HG02884 (cell line): ENCODE measurements around the gene ZBP1.

ENCODE experiments used
- ATAC-seq: cut with Tn5 transposase; IDR thresholded peaks from one replicate; pipeline ENCODE4 v1.9.1; 2021; ENCODE audit warnings: mild to moderate bottlenecking, moderate library complexity; ENCODE audit not compliant: unreplicated experiment

ZBP1 gene

DNA sequence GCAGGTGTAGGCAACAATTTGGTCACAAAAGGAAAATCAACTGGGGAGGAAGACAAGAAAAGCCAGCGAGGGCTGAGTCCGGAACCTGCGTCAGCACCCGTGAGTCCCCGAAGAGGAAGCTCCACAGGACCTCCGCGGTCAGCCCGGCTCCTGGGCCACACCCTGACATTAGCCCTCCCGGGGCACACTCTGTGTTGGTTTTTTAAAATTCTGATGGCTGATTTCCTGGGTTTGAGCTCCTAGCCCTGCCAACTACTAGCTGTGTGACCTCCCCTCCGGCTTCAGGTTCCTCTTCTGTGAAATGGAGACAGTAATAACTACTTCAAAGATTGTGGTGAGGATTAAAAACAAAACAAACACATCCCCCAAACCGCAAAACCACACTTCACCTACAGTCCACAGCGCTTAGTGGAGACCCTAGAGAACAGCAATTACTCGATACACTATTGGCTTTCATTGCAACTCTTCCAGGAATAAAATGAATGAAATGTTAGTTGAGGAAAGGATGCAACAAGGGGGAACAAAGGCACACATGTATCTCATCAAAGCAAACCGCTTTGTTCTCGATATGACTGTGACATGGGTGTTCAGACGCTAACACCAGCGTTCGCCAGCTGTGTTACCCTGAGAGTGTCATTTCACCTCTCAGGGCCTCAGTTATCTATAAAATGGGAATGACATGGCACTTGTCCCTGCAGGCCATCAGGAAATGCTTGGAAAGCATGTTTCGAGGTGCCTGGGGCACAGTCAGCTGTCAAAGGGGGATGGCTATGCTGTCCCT lies 985 bp downstream of the ZBP1 start:
- ATAC-seq, result peak; percentile 59

DNA sequence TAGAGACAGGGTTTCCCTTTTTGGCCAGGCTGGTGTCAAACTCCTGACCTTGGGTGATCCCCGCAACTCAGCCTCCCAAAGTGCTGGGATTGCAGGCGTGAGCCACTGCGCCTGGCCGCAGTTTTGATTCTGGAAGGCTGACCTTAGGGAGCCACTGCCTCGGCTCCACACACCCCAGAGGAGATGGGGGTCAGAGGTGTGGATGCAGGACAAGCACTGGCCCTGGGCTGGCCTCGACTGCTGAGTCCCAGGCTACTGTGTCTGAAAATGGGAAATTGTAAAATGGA lies 1.5 kb downstream of the ZBP1 start:
- ATAC-seq, result no peak

DNA sequence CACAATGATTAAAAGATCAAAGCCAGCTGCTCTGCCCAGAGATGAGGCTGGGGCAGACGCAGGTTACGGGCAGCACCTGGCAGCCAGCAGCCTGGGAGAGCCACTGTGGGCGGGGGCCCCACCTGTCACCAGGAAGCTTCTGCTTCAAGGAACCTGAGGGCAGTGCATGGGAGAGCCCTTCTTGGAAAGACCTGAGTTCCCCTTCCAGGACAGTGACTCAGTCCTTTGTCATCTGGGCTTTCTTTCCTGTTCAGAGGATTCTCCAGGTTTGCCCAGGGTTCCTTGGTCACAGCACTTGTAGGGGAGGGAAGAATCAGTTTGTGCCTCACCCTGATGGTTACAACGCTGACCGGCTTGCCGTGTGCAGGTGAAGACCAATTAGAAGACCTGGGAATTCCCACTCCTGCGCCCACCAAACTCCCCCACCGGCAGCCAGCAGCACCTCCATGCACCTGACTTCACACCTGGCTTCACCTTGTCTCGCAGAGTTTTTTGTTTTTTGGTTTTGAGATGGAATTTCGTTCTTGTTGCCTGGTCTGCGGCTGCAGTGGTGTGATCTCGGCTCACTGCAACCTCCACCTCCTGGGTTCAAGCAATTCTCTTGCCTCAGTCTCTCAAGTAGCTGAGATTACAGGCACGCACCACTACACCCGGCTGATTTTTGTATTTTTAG lies 2.0 kb downstream of the ZBP1 start:
- no peak for ATAC-seq

DNA sequence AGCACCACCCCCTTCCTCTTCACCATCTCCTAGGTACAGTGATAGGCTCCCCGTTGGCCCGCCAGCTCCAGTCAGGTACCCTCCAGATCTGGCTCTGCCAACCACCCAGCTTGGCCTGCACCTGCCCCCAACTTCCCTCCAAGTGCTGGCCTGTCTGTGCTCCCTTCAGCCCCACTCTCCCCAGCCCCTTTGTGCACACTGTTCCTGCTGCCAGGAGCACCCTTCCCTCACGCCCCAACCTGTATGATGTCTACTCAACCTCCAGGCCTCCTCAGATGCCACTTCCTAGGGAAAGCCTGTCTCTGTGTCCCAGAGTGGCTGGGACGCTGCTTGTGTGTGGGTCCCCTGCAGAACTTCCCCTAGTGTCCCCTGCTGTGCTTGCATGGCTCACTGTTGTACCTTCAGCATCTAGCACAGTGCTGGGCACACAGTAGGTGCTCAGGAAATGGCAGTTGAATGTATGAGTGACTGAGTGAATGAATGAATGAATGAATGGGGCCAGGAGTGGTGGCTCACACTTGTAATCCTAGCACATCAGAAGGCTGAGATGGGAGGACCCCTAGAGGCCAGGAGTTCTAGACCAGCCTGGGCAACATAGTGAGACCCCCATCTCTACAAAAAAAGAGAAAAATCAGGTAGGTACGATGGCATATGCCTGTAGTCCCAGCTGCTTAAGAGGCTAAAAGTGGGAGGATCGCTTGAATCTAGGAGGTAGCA lies 3.0 kb downstream of the ZBP1 start:
- no peak for ATAC-seq

DNA sequence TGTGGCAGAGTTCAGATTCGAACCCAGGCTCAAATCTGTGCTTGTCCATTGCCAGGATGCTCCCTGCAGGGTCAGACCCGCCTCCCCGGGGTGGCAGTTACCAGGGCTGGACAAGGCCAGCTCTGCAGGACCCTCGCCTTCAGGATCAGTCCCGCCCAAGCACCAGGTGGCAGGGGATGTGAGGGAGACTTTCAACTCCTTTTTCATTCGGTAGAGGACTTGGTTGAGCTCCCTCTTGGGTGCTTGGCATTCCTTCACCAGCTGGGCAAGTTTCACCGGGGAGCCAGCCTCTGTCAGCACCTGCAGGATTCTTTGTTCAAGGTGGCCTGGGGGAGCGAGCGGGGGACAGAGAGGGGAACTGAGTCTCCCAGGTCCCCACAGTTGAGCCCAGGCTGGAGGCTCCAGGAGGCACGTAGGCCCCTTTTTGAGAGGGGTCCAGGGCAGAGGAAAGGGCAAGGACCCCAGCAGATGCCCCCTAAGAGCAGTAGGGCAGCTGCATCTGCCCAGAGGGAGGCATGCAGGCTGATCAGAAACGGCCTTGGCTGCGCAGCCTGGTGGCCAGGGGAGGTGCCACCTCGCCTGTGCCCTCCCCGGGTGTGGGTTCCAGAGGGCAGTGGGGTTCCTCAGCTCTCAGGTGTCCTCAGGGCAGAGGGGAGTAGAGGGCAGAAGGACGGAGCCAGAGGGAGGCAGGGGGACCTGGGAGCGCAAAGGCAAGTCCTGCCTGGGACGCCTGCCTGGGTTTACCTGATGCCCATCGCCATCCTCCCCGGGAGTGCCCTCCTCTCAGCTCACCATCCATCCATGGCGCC lies 3.9 kb downstream of the ZBP1 start:
- no peak for ATAC-seq

GRCh38 chr20:57615445-57615811 lies 4.8 kb downstream of the ZBP1 start:
- ATAC-seq, result no peak

- ATAC-seq, result no peak
These were observed 5.5 kb downstream of the ZBP1 start for GRCh38 chr20:57614490-57615444.

DNA sequence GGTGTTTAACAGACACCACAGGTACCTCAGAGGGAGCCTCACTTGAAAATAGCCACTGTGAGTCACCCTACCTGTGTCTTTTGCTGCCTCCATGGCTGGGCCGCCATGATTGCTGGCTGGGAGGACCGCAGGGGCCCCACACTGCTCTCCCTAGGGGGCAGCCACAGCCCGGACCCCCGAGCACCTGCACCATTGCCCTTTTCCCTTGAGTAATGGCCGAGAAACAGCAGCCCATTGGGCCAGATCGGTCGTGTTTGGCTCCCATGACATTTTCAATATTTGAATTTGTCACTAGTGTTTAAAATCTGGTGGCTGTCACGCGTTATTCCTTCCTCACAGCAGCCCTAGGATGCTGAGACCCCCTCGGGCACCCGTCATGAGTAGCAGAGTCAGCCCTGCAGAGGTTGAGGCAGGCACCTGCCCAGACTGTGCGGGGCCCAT lies 6.7 kb downstream of the ZBP1 start:
- no peak for ATAC-seq

GRCh38 chr20:57612916-57613315 lies 7.3 kb downstream of the ZBP1 start:
- no peak for ATAC-seq

DNA sequence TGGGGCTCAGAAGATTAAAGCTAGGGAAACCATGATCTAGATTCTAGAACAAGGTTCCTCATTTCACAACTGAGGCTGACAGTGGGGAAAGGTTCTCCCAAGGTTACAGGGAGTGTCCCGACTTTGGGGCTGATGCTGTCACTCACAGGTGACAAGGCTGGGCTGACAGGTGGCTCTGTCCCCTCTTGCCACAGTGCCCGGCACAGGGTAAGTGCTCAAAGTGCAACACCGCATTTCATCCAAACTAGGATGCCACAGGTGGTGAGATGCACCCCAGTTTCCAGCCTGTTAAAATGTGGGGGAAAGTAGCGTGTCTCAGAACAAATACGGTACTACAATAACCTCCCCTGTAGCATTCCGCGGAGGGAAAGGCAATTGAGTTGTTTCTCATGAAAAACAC lies 7.8 kb downstream of the ZBP1 start:
- no peak for ATAC-seq

DNA sequence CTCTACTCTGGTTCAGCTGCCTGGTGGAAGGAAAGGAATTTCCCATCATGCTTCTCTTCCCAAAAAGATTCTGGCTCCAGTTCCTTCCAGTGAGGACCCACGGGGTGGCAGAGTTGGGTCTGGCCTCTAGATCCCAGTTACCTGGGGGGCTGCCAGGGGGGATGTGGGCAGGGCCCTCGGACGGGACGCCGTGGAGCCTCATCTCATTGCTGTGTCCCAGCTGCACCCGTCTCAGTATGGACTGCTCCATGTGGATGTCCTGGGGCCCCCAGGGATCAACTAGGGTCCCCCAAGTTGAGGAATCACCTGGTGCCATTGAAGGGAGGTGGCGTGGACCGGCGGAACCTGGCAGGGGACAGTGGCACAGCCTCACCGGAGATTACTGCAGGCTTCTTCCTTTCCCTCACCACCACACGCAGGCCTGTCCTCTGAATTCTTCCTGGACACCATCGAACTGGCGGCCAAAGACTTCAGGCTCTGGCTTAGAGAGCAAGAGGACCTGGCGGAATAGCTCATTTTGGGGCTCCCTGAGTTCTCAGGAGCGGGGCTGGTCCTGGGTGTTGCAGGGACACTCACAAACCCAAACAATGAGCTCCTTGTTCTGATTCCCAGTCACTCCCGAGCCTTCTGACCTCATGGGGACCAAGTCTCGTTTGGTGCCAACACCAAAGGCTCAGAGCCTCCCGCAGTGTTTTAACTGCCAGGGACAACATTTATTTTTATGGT lies 8.5 kb downstream of the ZBP1 start:
- ATAC-seq, result no peak

DNA sequence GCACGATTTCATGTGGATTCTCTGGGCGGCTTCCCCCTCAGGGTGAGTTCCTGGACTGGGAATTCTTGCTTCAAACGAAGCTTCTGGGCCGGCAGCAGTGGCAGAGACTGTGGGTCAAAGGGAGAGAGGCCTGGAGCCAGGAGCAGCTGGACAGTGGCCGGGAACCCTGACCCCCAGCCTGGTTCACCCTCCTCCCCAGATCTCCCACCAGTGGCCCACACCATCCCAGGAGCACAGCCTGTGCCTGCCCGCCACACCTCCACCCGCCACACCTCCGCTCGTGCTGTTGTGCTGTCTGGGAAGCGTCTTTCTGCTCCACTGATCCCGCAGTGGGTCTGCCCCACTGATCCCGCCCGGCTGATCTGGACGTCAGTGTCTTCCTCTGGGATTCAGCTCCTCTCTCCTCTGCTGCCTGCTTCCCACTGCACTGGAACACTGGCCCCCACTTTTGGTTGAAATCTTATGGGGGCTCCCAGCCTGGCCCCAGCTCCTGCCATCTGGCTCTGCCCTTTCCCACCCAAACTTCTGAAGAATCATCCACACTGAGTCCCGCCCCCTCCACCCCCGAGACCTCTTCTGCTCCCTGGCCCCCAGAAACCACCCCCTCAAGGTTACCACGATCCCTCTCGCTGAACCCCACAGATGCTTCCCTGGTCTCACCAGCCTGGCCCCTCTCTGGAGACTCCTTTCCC lies 9.8 kb downstream of the ZBP1 start:
- ATAC-seq, result no peak

- no peak for ATAC-seq
These were observed 10.4 kb downstream of the ZBP1 start for GRCh38 chr20:57609842-57610167.

DNA sequence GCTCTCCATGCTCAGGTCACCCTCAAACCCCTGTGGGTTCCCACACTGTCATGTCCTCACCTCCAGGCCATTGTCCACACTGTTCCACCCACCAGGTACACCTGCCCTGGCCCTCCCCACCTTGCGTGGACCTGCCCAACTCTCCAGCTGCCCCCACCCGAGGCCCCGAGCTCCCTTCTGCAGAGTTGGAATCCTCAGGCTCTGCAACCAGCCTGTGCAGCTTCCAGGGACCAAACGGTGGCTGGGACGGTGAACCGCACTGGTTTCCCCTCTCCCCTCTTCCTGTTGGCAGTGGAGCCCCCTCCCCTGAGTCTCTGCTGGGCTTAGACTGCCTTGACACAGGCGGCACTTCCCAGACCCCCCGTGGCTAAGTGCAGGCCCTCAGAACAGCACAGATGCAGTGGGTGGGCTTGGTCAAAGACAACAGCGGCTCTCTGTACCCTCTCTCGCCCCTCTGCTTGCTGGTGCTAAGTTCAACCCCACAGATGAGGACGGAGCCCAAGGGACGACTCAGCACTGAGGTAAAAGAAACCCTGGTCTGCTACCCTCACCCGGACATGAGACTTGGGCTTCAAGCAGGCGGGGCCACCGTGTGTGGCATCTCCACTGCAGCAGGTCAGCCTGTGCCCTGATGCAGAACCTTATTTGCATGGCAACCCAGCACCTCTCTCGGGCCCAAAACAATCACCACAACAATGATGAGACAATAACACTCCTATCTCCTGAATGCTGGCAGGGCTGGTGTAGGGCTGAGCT lies 11.0 kb downstream of the ZBP1 start:
- ATAC-seq, result no peak

DNA sequence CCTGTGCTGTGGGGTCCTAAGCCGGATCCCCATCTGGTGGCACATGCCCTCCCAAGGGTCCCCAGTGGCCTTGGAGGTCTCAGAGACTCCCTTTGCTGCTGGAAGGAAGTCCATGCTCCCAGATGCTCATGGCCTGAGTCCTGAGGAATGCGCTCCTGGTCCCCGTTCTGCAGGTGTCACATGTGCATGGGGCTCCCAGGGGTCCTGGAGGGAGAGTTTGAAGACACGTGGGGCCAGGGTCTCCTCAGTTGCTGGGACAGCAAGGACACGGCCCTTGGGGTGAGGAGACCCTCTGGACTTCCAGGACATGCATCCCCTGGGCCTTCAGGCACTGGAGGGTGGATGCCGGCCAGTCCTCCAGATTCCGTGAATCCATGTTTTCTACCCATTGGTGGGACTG lies 11.7 kb downstream of the ZBP1 start:
- no peak for ATAC-seq

GRCh38 chr20:57605878-57606277 lies 14.3 kb downstream of the ZBP1 start:
- no peak for ATAC-seq

DNA sequence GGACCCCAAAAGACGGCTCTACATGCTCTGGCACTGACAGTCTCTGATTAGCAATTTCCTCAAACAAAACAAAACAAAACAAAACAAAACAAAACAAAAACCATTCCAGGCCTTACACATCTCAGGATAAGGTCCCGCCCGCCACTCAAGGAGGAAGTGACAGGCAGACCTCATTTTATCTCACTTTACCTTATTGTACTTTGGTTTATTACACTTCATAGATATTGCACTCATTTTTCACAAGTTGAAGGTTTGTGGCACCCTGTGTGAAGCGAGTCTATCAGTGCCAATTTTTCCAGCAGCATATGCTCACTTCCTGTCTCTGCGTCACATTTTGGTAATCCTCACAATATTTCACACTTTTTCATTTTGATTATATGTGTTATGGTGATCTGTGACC lies 15.2 kb downstream of the ZBP1 start:
- ATAC-seq, result no peak

DNA sequence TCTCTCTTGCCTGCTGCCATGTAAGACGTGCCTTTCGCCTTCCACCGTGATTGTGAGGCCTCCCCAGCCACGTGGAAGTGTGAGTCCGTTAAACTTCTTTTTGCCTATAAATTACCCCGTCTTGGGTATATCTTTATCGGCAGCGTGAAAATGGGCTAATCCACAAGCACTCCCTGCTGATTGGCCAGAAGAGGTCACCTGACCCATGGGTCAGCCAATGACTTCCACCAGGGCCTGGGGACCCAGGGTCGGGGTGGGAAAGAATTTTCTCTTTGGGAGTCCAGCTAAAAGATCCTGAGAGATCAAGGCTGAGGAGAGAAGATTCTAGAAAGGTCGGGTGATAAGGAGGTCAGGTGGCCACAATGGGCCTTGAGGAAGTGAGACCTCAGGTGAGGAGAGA lies 17.1 kb downstream of the ZBP1 start:
- ATAC-seq, result no peak
